ENCODE measurements around the gene TLDC2.

The TLDC2 gene

DNA sequence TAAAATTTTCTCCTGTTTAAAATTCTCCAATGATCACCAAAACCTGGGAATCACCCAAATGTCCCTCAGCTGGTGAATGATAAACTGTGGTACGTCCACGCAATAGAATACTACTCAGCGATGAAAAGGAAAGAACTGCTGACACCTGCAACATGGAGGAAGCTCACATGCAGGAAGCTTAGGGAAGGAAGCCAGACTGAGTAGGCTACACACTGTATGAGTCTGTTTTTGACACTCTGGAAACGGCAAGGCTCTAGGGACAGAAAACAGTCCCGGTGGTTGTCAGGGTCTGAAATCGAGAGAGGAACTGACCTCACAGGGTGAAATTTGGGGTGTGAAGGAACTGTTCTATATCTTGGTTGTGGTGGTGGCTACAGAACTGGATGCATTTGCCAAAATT lies 25.2 kb upstream of the TLDC2 start:
- no peak for DNase-seq (ENCODE audit: low read depth)

DNA sequence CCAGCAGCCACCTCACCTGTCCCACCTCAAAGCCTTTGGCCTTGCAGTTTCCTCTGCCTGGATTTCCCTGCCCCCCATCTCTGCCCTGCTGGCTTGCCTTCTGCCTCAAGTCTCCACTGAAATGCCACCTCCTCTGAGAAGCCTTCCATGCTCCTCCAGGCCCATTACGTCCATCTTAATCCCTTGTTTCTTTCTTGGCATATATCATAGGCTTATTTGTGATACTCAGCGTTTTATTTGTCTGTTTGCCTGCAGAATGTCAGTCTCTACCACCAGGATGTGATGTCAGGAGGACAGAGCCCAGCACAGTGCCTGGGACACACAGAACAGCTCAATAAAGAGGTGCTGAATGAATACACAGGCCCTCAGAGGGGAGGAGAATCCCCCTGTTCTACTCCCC lies 24.4 kb upstream of the TLDC2 start:
- DNase-seq (ENCODE audit: low read depth) = no peak

DNA sequence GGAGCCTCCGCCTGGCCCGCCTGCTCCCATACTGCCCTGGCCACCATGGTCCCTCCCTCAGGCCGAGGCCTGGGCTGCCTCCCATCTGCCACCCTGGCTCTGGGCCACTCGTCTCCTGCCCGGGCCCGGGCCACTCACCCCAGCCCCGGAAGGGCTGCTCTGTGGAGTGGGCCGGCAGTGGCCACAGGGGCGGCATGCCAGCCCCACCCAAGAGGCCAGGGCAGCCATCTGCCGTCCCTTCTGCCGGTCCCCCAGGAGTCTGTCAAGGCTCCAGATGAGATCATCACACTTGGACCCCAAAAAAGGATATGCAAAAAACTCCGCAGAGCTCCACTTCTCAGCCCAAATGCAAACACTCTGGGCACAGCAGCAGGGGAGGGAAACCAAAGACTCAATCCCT lies 23.8 kb upstream of the TLDC2 start:
- no peak for DNase-seq (ENCODE audit: low read depth)

DNA sequence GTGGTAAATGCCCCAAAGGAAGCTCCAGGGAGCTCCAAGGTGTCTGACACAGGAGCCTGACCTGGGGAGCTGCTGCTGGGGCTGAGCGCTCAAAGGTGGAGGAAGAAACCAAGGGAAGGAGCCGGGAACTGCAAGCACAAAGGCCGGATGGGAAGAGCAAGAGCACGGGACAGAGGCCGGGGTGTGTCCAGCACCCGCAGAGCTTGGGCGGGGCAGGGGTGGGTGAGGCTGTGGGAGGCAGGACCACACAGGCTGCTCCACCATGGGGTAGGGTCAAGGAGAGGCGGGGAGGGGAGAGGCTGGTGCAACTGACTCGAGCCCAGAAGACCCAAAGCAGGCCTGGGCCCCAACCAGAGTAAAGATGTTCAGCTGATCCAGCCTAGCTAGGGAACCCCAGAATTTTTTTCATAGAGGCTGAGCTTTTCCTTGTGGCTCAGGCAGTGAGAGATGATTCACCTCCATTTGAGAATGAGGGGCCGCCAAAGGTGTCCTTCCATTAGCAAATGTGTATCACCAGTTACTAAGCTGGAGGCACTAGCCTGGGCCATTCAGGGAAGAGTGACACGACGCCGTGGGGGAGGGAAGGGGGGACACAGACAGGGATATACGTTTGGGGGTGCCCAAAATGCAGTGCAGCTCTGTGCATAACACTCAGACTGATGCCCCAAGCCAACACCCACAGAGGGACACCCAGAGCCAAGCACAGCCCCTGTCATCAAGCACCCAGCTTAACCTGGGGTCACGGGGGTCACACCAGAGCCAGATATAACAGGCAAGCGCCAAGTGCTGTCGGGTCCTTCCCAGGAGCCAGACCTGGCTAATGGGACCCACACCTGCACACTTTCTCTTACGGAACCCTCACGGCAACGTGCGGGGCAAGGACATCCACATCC lies 21.3 kb upstream of the TLDC2 start:
- no peak for DNase-seq (ENCODE audit: low read depth)

DNA sequence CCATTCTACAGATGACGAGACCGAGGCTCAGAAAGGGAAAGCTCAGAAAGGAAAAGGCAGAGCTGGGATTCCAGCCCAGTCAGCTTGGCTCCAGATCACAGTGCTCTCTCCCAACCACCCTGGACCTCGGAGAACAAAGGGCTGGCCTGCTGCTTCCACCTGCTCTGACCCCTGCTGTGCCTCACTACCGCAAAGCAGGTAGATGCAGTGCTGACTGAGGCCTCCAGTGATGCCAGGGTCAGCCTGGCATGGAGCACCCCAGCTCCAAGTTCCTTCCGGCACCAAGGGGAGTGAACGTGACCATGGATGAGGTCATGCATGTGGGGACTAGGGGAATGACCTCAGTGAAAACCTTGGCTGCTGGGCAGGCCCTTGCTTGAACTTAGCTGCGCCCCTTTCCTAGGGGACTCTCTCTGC lies 20.7 kb upstream of the TLDC2 start:
- no peak for DNase-seq (ENCODE audit: low read depth)

DNA sequence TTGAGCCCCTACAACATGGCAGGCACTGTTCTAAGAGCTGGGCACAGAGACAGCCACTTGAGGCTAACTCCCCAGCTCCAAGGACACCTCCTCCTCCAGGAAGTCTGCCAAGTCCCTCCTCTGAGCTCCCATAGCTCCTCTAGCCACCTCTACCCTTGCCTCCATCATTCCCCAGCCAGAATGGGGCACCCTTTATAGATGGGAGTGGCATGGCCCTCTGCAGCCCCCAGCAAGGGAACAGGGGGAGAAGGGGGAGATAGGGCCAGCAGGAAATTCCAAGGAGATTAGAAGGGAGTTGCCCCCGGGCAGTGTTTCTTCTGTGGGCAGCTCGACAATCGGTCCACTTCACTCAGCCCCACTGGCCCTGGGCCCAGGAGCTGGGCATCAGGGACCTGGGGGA lies 19.7 kb upstream of the TLDC2 start:
- no peak for DNase-seq (ENCODE audit: low read depth)

DNA sequence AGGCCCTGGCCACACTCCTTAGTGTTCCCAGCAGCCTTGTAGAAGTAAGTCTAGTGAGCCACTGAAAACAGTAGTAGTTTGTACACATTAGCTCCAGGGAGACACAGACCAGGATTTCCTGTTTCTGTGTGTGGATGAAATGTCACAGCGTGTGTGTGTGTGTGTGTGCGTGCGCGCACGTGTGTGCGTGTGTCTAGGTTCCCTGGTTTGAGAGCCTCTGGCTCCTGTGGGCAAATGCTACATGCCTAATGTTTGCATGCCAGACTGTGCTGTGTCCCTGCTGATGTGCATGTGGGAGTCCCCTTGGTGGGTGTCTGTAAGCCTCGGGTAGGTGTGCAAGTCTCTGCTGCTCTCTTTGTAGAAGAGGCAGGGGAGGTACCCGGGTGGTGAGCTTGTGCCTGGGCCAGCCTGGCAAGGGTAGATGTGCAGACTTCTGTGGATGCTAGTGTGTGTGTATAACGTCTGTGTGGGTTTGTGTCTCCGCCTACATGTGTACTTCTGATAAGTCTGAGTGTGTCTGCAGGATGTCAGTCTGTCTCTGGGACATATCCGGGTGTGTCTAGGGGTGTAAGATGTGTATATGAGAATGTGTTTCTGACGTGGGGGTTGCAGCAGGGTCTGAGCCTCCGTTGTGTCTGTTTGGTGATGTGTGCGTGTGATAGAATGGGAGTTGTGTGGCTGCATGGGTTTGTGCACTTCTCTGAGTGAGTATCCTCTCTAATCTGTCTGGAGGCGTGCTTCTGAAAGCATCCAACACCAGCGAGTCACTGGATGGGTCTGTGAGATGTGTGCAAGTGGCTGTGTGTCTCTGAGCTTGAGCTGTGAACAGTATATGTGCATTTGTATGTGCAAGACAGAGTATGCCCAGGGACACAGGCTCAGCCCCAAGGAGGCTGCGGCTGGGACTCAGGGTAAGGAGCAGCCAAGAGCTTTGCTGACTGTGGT lies 19.0 kb upstream of the TLDC2 start:
- peak; percentile 20 for DNase-seq (ENCODE audit: low read depth)

DNA sequence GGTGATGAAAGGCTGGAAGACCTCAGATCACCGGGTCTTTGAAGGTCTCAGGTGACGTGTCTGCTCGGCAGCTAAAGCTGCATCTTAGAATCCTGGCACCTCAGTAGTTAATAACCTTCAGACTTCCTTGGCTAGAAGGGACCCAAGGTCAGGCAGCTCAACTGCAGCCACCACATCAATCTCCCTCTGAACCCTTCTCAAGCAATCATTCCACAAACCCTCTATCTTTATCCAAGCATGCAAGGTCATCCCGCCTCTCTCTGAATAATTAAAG lies 16.7 kb upstream of the TLDC2 start:
- DNase-seq (ENCODE audit: low read depth) = no peak

DNA sequence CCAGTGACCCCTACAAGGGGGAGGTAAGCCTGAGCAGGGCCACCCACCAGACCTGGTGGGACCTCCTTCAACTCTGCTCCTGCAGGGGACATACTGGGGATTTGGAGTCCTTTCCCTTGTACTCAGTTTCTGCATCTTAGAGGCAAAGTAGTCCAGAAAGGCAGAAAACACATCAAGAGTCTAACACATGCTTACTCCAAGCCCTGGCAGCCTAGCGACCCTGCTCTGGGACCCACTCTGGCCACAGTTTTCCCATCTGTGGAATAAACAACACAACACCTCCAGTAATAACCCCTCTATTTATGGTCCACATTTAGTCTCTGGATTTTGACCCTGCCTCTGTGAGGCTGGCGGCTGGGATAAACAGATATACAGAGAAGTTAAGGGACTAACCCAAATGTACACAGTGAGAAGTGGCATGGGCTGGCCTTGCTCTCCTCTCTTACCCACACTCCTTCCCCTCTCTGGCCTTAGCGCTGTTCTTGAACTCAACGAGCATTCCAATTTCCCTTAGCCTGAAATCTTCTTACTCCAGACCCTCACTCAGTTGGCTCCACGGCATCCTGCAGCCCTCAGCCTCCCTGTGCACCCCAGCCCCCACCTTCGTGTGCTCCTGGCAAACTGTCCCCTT lies 16.1 kb upstream of the TLDC2 start:
- no peak for DNase-seq (ENCODE audit: low read depth)

DNA sequence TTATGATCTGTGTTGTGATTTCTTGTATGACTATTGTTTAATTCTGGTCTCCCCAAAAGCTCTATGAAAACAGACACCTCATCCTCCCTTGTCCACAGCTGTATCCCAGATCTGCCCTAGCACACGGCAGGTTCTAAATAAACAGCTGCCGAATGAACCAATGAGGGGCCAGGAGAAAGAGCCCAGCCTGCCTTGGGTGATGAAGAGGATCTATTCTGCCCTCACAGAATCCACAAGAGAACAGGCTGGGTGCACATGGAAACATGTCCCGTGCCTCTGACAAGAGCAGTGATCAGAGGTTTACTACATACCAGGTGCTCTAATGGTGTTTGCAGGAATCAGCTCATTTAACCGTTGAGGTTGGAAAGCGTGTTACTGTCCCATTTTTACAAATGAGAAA lies 15.6 kb upstream of the TLDC2 start:
- no peak for DNase-seq (ENCODE audit: low read depth)

DNA sequence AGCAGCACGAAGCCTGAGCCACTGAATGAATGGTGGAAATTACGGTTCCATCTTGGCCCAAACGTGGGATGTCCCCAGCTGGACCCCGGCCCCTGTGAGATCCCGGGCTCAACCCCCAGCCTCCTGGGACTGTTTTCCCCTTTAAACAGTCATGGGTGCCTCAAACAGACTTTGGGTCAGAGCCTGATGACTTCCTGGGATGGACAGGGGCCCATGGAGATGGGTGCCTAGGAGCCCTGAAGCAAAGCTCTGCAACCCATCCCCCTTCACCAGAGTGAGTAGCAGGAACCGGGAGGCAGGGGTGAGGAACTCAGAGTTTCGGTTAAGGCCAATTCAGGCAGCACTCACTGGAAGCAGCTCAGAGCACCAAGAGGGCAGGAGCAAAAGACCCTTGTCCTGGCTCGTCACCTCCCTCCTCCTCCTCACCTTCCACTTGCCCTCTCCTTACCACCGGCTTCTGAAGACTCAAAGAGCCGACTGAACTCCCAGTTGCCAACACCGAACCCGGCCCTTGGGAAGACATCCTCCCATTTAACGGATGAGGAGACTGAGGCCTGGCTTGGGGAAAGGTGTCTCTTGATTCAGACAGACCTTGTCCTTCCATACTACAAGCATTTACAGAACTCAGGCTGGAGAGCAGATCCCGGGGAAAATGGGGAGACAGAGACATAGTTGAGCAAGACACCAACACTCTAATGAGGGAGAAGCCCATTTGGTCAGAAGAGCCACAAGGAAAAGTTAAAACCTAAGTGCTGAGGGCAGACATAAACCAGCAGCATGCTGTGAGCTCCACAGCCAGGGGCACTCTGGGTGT lies 14.9 kb upstream of the TLDC2 start:
- no peak for DNase-seq (ENCODE audit: low read depth)

DNA sequence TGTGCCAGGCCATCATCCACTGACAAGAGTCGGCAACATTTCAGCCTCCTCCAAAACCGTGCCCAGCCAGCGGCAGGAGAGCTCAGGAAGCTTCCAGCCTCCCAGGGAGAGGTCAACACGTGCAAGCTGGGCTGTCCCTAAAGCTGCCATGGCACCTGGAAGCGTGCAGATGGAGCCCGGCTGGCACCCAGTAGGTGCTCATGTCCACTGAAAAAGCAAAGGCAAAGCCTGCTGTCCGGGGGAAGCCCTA lies 14.4 kb upstream of the TLDC2 start:
- no peak for DNase-seq (ENCODE audit: low read depth)

DNA sequence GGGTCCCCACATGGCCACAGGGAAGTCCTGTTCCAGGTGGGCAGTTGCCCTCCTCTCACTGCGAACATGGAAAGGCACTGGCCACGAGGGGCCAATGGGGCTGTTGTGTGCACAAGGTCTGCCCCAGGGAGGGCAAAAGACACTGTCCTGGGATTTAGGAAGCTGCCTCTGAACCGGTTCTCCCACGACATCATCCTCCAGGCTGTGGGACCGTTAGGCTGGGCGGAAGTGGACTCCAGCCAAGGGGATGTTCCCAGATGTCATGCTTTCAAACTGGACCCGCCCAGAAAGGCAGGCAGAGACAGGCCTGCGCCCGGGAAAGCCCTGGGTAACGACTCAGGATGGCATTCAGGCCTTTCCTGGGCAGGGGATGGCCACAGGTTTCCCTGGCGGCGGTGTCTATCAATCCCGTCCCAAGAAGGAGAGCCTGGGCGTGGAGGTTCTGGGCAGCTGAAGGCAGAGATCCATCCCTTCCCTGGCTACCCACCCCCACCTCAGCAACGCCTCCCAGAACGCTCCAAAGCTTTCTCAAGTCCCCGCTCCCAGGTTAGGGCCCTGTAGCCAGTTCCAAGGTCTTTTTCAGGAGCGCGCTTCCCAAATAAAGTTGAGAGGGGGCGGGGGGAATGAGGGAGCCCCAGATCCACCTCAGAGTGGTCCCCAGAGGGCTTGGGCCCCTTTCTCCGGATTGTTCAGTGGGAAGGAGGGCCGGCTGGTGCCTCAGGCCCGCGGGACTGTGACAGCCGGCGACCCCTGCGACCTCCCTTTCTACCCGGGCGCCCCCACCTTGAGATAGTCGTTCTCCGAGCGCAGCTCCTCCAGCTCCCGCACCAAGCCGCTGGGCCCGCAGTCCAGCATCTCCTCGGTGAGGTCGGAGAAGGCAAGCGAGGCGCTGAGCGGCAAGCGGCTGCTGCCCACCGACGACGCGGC lies 13.8 kb upstream of the TLDC2 start:
- no peak for DNase-seq (ENCODE audit: low read depth)

DNA sequence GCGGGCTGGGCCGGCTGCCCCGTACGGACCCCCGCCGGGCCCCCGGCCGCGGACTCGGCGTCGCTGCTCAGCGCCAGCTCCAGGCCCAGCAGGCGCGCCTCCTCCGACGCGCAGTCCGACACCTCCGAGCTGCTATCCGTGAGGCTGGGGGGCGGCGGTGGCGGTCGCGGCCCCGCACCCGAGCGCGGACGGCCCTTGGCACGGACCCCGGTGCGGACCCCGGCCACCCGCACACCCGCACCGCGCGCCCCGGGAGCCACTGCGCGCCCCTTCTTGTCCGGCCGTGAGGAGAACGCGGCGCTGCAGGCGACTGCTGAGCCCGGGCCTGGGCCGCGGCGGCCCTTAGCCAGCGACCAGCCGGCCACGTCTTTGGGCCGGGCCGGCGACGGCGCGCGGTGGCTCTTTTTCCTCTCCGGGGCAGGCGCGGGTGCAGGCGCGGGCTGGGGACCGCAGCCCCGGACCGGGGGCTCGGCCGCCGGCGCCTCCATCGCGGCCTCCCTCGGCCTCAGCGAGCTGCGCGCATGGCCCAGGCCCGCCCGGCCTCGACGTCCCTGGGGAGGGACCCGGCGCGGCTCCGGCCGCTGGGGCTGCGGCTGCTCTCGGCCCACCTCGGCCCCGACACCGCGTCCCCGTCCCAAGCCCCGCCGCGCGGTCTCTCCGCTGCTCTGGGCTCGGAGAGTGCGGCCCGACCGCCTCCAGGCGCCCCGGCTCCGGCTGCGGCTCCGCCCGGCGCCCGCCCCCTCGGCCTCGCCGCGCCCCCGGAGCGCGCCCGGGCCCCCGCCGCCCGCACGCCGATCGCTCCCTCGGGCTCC lies 12.9 kb upstream of the TLDC2 start:
- no peak for DNase-seq (ENCODE audit: low read depth)

DNA sequence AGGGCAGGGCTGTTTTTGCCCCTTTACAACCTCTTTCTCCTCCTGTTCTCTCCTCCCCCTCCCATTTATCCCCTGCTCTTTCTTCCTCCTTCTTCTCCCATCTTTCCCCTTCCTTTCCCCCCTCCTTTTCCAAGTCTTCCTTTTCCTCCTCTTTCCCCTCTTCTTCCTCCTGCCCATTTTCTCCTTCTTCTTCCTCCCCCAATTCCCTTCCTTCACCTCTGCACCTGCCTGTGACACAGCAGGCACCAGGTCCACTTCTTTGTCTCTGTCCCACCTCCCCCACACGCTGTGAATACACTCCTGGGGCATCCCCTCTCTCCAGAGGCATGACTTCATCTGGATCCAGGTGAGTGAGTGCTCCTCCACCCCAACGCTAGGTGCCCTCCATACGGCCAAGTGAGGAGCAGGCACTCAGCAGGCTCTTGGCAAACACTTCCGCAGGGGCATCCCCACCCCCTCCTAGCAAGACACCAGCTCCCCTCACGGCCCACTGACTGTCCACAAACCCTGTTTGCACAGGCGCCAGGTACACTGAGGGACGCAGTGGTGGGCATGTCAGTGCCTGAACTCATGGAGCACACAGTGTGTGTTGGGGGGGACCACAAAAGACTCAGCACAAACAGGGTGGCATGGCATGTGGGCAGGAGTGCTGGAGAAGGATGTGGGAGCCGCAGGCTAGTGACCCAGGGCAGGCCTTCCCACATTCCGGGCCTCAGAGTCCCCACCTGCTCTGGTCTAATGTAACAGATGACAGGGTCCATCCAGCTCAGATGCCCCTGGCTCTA lies 10.7 kb upstream of the TLDC2 start:
- no peak for DNase-seq (ENCODE audit: low read depth)

DNA sequence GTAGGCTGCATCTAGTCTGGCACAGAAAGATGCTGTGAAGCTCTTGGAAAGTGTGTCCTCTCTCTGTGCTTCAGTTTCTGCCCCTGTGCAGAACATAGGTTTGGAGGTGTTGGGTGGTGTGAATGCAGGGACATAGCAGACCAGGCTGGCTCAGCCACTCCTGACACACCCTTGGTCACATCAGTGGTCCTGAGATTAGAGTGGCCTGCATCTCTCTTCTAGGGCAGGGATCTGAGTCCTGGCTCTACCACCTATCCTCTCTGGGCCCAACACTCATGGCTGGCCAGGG lies 10.1 kb upstream of the TLDC2 start:
- DNase-seq (ENCODE audit: low read depth) = no peak

DNA sequence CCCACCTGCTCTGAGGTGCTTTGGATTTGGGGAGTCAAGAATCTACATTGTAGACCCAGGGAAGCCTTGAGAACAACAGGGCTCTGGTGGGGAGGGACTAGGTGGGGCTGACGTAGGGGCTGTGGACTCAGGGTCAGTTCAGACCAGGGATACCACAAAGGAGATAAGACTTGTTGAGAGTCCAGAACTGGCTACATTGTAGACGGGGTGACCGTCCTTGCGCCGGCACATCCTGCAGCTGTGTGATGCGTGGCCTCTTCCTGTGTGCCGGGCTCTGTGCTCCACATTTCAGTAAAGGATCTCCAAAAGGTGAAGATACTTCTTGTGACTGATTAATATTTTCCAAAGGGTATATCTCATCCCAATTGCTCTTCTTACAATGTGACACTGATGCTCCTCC lies 9.8 kb upstream of the TLDC2 start:
- DNase-seq (ENCODE audit: low read depth) = no peak

DNA sequence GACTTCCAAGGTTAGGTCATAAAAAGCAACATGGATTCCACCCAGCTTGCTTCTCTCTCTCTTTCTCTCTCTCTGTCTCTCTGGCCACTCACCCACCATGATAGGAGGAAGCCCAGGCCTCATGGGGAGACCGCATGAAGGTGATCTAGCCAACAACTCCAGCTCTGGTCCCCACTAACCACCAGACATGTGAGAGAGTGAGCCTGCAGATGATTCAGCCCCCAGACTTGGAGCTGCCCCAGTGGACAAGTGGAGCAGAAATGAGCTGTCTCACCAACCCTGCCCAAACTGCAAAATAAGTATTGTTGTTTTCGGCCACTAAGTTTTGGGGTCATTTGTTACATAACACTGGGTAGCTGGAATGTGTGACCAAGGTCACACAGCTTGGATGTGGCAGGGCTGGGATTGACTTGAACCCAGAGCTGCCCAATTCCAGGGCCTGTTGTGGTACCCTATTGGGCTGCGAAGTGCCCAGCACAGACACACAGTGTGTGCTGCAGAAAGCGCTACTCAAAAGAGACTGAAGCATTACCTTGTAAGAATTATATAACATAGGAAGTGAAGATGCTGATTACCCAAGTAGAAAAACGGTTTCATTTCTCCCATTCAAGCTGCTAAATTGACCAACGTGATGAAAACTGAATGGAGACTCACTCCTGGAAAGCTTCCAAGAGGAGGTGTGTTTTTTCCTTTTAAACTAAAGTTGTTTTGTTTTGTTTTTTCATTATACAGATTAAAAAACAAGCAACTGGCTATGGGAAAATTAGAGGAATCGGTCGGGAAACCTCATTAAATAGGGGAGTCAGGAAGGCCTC lies 9.1 kb upstream of the TLDC2 start:
- DNase-seq (ENCODE audit: low read depth) = no peak
